Measurements from ENCODE around the gene LHPP.

The LHPP gene

GRCh38 chr10:124447751-124448466 is 13.7 kb upstream of the LHPP start:
- DNase-seq (ENCODE audit: low read depth, low spot score), result no peak

GRCh38 chr10:124448696-124449169 is 12.9 kb upstream of the LHPP start:
- no peak for DNase-seq (ENCODE audit: low read depth, low spot score)

- DNase-seq (ENCODE audit: low read depth, low spot score), result peak; percentile 70
These were observed 12.2 kb upstream of the LHPP start for GRCh38 chr10:124449170-124450011.

DNA sequence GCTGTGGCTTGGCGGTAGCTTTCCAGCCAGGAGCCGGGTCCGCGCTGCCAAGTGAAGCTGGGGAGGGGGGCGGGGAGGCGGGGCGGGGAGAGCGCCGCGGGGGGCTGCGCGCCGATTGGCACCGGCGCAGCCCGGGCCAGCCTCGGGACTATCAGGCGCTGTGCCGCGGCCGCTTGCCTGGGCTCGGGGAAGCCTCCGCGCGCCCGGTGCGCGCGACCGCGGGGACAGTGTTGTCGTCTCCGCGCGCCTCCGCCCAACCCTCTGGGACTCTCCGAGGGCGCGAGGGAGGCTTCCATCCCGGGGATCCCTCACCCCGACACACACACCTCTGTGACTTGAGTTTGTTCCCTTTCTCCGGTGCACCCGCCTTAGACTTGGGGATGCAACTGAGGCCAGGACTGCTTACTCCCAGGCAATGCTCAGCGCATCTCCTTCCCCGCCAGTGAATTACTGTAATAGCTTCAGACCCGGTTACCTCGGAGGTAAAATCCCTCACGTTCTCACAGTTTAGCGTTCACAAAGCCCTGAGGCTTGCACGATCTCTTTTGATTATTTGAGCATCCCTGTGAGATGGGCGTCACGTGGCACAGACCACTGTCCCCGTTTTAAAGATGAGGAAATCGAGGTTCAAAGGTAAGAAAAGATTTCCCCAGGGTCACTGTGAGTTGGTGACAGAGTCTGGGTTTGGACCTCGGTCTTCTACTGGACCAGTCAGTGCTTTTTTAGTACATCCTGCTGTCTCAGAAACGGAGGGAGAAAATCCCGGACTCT is 11.4 kb upstream of the LHPP start, which contains the start of gene NKX1-2:
TSS of gene NKX1-2 (minus strand) at position 24 of the 771 bp plus-strand sequence. CDS start 92 bp downstream, outside the sequence.
- DNase-seq (ENCODE audit: low read depth, low spot score), result peak; percentile 70

DNA sequence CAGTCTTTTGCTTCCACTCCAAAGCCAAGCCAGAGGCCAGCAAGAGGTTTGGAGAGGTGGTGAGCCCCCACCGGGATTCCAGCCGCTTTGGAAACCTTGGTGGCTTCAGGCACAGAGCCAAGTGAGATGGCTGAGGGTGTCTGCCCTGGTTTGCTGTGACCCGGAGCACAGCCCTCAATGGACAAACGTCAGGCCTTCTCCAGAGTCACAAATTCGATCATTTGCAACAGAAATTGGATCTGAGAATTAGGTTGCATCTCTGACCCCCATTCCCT is 10.9 kb upstream of the LHPP start:
- DNase-seq (ENCODE audit: low read depth, low spot score), result peak; percentile 57

- peak; percentile 84 for DNase-seq (ENCODE audit: low read depth, low spot score)
These were observed 10.3 kb upstream of the LHPP start for GRCh38 chr10:124451276-124451675.

GRCh38 chr10:124453960-124454610 is 7.5 kb upstream of the LHPP start:
- DNase-seq (ENCODE audit: low read depth, low spot score), result no peak

DNA sequence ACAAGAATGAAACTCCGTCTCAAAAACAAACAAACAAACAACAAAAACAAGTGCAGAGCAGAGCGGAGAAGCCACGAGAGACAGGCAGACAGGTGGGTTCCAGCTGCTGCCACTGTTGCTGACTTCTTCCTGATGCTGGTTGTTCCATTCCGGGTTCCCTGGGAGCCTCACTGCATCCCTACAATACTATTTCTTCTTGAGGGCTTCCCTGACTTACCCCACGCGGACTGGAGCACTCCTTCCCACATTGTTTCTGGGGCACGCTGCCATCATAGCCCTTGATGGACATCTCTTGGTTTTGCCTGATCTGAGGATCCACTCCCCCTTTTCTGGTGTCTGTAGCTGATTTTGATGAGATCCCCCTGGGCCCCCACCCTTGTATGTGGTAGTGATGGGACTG is 6.2 kb upstream of the LHPP start:
- DNase-seq (ENCODE audit: low read depth, low spot score), result no peak

- no peak for DNase-seq (ENCODE audit: low read depth, low spot score)
These were observed 3.1 kb upstream of the LHPP start for GRCh38 chr10:124458473-124458872.

GRCh38 chr10:124458889-124459288 is 2.7 kb upstream of the LHPP start:
- no peak for DNase-seq (ENCODE audit: low read depth, low spot score)

DNA sequence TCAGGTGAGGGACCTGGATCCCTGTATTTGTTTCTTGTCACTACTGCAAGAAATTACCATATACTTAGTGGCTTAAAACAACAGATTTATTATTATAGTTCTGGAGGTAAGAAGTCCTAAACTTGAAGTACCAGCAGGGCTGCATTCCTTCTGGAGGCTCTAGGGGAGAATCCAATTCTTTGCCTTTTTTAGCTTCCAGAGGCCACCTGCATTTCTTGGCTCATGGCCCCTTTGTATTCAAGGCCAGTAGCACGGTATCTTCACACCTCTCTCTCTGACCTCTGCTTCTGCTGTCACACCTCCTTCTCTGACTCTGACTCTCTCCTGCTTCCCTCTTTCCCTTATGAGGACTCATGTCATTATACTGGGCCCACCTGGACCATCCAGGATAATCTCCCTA is 2.2 kb upstream of the LHPP start:
- peak; percentile 74 for DNase-seq (ENCODE audit: low read depth, low spot score)

DNA sequence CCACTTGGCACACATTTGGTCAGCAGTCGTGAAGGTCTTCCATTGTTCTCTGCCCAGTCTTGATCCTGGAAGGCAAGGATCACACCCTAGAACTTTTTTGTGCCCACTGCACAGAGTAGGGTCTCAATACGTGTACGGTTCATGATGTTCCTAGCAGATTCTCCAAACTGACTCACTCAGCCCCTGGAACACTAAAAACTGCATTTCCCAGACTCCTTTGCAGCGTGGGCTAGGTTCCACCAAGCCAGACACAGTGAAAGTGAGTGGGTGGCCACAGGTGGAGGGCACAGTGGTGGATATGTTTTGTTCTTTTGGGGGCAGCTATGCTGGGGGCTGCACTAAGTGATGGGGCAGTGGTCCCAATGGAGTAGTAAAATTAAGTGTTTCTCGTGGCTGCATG is 1.5 kb upstream of the LHPP start:
- no peak for DNase-seq (ENCODE audit: low read depth, low spot score)

- DNase-seq (ENCODE audit: low read depth, low spot score), result no peak
These were observed 699 bp downstream of the LHPP start for GRCh38 chr10:124462348-124462695.

DNA sequence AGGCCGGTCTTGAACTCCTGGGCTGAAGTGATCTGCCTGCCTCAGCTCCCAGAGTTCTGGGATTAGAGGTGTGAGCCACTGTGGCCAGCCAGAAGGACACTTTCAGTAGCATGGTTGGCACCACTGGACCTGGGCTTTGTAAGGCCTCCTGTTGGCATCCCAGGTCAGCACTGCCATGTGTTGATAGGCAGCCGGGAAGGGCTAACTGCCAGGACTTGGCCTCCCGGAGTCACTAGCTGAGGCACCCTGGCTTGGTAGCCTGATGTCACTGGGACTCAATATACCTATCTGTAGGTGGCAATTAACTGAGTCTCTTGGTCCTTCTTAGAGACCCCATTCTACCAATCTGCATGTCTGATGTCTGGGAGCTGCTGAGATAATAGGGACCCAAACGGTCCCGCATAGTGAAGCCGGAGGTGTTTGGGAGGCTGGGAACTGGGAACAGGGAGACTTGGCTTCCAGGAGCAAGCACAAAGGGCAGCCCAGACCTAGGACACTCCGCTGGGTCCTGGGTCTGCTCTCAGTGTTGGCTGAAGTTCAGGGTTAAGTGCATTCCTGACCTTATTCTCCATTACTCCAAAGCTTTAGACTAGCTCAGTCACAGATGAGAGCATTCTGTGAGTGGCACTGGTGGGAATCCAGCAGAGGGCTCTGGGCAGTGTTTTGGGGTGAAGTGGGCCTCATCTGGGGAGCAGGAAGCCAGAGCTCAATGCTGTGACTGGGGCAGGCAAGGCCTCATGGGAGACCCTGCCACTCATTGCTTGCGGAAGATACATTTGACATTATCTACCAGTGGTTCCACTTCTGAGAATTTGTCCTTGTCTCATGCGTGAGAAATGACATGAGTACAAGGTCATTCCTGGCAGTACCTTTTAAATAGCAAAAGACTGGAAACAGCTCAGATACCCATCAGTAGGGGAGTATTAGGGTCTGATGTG is 2.7 kb downstream of the LHPP start:
- no peak for DNase-seq (ENCODE audit: low read depth, low spot score)

DNA sequence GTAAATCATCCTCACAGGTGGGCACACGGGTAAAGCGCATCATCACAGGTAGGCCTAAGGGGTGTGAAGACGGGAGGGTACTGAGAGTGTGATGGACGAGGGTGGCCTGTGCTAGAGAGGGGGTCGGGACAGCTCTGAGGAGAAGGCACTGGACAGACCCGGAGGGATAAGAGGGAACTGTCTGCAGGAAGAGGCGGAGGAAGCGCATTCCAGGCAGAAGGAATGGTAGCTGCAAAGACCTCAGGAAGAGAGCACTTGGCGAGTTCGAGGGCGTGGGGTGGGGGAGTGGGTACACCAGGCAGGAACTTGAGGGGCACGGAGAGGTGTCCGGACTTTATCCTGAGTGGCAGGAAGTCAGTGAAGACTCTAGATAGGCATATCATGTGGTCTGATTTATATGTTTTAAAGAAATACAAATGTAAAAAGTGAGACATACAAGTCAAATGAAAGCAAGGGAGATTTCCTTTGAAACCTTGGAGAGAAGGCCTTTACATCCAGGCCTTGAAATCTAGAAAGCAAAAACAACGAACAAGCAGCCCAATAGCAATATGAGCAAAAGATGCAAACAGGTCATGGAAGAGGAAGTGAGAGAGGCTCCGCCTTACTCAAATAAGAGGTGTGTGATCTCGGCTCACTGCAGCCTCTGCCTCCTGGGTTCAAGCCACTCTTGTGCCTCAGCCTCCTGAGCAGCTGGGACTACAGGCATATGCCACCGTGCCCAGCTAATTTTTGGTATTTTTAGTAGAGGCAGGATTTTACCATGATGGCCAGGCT is 3.6 kb downstream of the LHPP start:
- no peak for DNase-seq (ENCODE audit: low read depth, low spot score)

DNA sequence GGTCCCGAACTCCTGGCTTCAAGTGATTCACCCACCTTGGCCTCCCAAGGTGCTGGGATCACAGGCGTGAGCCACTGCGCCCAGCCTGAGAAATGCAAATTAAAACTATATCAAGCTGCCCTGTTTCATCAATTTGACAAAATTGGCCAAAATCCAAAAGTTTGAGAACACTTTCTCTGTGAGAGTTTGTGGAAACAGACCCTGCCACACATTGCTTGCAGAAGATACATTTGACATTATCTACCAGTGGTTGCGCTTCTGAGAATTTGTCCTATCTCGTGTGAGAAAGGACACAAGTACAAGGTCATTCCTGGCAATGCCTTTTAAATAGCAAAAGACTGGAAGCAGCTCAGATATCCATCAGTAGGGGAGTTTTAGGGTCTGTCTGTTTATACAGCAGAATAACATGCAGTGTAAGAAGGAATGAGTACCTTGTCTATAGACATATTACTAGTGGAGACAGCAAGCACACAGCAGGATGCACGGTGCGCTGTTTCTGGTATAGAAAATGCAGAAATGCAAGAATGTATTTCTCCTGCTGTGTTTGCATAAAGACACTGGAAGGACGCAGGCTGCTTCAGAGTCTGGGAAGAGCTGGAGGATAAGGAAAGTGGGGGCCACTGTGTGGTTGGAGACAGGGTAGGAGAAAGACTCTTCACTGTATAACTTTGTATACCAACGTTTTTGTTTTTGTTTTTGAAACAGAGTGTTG is 4.3 kb downstream of the LHPP start:
- no peak for DNase-seq (ENCODE audit: low read depth, low spot score)

- no peak for DNase-seq (ENCODE audit: low read depth, low spot score)
These were observed 5.5 kb downstream of the LHPP start for GRCh38 chr10:124467165-124467564.

- DNase-seq (ENCODE audit: low read depth, low spot score), result no peak
These were observed 7.0 kb downstream of the LHPP start for GRCh38 chr10:124468624-124469023.

DNA sequence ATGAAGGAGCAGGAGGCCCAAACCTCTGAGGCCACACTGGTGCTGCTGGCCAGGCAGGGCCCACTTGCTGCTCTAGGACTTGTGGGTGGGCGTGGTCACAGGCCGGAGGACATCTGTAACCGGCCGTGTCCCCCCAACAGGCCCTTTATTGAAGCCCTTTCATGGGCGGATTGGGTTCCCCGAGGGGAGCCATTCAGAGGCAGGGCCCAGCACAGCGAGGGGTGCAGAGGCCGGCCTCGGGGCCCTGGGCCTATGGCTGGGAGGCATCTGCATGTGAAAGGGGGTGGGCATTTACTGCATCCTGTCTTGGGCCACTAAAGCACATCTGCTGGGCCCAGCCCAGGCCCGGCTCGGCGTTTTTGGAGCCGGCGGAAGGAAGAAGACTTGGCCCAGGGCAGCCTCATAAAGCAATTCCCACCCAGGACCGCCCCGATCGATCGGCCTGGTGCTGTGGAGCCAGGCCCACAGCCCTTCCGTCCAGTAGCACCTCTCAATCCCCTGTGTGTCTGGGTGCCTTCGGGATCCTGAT is 8.4 kb downstream of the LHPP start:
- peak; percentile 78 for DNase-seq (ENCODE audit: low read depth, low spot score)
